ENCODE results near the gene HOXA4.

The HOXA4 gene

DNA sequence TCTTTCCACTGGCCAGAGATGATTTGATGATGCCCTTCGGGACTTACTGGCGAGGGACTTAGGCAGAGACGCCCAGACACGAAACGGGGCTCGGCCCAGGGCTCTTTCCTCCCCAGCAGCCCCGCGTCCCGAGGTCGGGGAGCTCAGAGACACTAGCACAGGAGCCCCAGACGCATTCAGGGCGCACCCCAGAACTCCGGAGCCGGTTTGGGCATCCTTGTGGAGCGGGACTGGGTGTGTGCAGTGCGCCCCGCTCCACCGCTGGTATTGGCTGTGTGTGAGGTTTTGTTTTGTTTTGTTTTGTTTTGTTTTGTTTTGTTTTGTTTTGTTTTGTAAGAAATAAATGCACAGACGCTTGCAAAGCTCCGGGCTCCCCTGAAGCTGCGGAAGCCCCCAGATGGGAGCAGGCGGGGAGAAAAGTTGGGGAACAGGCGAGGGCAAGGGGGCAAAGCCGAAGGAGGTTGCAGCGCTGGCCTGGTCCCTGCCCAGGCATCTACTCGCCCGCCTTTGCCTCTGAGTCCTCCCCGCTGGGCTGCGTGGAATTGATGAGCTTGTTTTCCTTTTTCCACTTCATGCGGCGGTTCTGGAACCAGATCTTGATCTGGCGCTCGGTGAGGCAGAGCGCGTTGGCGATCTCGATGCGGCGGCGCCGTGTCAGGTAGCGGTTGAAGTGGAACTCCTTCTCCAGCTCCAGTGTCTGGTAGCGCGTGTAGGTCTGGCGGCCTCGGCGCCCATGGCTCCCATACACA lies 14.8 kb upstream of the HOXA4 start:
- DNase-seq, result no peak

DNA sequence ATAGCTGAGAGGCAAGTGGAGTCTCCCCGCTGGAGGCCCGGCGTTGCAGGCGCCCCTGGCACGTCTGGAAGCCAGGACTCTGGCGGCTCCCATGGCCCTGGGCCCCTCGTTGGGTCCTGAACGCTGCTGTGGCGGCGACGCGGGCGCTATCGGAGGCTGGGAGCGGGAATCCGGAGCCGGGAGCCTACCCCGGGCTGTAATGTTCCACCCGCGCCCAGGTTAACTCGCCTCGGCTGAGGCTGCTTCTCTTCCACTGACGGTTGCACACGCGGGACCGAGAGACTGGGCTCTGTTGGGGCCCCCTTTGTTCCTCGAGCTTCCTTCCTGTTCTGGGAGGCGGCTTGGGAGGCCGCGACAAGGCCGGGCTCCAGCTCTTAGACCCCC lies 14.2 kb upstream of the HOXA4 start:
- no peak for DNase-seq

DNA sequence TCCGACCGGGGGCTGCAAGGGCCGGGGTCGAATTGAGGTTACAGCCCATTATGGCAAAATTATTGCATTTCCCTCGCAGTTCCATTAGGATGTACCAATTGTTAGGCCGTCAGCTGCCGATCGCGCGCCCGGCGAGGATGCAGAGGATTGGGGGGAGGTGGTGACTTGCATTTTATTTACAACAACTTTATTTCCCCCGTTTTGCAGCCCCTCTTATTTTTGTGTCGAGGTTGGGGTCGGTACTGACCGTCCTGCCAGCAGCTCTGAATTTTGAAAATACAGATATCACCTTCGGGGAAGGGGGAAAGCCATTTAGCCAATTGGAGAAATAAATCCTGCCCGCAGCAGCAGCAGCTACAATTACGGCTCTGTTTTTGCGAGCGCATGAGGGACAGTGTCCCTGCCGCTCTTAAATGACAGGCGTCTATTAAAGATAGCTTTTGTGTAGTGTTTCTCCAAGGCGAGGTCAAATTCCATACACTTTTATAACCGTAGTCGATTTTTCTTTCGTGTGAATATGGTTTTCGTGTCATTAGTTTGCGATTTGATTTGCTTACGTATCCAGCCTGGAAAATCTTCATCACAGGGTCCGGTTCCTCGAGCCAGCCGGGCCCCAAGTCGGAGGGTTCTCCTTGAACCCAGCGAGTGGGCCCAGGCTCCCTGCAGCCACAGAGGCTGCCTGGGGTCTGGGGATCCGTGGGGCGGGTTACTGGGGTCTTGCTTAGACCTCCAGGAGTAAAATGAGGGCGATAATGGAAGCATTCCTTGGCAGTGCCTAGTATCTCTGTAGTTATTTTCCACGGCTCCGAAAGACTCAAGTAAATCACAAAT lies 13.6 kb upstream of the HOXA4 start:
- no peak for DNase-seq

DNA sequence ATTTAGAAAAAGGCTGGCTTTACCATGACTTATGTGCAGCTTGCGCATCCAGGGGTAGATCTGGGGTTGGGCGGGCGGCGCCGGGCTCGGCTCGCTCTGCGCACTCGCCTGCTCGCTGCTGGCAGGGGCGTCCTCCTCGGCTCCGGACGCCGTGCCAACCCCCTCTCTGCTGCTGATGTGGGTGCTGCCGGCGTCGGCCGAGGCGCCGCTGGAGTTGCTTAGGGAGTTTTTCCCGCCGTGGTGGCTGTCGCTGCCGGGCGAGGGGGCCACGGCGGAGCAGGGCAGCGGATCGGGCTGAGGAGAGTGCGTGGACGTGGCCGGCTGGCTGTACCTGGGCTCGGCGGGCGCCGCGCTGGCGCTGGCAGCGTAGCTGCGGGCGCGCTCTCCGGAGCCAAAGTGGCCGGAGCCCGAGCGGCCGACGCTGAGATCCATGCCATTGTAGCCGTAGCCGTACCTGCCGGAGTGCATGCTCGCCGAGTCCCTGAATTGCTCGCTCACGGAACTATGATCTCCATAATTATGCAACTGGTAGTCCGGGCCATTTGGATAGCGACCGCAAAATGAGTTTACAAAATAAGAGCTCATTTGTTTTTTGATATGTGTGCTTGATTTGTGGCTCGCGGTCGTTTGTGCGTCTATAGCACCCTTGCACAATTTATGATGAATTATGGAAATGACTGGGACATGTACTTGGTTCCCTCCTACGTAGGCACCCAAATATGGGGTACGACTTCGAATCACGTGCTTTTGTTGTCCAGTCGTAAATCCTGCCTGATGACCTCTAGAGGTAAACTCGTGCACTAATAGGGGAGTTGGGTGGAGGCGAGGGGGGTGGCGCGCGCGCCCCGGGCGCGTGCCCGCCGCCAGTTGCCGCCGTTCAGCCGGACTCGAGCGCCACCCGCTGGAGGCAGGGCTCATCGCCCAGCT lies 12.7 kb upstream of the HOXA4 start, which contains the start of gene HOXA5:
Gene HOXA5 (minus strand): TSS at position 659 of the 927 bp plus-strand sequence. CDS start 74 bp downstream, at position 585.
- DNase-seq, result no peak

DNA sequence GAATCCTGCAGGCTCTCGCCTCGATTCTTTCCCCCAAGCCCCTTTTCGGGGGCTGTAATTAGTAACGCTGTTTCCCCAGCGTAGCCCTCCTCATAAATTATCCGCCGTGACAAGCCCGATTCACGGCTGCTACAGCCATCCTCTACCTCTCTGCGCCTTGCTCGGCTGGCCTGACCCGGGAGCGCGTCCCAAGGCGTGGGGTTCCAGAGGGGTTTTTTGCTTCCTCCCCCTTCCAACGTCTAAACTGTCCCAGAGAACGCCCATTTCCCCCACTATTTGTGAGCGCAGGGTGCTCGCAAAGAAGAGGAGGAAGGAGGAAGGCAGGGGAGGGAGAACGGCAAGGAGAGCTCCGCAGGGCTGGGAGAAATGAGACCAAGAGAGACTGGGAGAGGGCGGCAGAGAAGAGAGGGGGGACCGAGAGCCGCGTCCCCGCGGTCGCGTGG lies 12.0 kb upstream of the HOXA4 start:
- DNase-seq, result no peak

DNA sequence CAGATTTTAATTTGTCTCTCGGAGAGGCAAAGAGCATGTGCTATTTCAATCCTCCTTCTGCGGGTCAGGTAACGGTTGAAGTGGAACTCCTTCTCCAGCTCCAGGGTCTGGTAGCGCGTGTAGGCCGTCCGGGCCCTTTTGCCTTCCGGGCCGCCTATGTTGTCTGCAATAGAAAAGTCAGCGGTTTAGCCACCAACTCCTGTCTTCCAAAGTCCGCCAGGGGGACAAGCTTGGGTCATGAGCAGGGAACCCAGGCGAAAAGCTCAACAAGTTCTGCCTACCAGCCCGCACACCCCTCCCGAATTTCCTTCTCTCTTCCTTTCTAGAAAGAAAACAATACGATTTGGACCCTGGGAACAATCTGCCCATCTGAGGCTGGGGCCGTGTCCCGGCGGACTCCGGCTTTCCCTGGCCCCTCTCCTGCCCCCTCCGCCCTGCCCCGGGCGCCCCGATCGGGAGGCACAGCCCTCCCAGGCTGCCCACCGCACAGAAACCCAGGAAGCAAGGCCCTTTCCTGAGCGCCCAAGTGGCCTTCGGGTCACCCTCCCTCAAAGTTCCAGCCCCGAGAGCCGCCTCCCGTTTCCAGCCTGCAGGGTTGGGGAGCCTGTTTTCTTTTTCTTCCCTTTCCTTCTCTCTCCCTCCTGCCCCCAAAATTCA lies 11.5 kb upstream of the HOXA4 start:
- DNase-seq, result no peak

DNA sequence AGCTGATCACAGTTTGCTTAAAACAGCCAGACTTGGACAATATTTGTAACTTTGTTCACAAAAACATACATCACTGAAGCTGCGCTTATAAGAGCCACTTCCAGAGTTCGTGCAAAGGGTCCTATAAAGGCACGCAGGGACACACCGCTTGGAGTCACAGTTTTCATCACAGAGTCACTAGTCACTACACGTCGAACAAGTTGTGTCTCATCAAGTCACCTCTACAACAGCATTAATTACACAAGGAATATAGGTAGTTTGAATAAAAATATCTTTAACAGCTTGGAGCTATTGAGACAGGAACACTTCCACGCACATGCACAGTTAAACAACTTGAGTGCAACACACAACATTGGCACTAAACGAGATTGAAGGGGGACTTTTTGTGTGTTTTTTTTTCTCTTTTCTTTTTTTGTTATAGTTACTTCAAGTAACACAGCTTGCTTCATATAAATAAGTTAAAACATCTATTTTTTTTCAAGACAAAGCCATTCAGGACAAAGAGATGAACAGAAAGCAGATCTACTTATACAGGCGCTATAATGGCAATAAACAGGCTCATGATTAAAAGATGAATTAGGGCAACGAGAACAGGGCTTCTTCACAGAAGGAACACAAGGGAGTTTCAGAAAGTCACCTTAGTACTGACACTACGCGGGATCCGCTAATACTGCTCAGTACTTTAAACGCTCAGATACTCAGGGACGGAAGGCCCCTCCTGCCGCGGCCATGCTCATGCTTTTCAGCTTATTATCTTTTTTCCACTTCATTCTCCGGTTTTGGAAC lies 10.8 kb upstream of the HOXA4 start:
- no peak for DNase-seq

DNA sequence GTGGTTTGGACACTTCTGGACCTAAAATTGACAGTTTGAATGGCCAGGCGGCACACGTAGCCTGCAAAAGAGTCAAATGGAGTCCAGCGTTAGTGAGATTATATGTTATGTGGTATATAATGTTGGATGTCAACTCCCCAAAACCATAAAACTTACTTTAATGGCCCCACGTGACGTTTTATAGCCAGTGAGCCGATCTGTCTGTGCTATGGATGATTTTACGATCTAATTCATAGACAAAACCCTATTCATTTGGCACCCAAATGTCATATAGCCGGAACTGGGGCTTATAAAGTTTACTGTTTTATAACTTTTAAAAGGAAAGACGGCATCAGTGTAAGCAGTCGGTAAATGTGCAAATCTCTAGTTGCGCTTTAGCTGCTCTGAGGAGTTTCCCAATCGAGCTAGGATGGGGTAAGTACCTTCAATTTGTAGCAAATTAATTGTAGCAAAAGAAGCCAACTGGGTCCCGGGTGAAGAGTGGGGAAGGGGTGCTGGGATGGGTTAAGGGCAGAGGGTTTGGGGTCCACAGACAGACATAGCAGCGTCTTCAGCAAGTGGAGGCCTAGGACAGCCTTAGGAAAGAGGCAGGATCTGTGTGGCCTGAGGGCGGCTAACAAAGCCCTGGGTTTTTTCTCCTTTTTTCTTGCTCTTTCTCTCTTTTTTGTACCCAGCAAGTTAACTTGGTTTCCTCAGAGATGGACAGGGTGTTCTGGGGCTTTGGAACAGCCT lies 9.7 kb upstream of the HOXA4 start:
- no peak for DNase-seq

DNA sequence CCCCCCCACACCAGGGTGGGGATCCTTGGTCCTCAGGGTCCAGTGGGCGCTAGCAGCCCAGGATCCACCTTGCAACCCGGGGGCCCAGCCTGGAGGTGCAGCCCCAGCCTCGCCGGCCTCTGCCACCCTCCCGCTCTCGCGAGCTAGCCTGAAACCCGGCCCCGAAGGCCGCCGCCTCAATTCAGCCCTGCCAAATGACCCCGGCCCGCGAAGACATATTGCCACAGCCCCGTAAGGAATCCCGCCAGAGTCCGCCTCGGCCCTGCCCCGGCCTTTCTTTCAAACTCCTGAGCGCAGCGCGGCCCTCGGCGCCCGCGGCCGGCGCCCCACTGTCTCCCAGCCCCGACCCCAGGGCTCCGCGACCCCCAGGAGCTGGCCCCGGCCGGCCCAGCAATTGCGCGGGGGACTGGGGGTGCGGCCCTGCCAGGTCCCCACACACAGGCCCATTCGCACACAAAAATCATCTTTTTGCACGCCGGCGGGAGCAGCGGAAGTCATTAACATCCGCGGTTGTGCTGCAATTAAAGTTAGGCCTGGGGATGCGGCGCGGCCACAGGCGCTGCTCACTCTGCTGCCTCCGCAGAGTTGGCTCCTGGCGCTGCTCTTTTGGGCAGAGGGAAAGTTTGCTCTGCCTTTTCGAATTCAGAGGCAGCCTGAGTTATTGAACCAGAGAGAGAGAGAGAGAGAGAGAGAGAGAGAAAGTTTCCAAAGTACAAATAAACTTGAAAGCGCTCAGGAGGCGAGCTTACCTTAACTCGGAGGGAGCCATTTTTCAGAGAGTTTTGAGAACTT lies 9.0 kb upstream of the HOXA4 start:
- no peak for DNase-seq

DNA sequence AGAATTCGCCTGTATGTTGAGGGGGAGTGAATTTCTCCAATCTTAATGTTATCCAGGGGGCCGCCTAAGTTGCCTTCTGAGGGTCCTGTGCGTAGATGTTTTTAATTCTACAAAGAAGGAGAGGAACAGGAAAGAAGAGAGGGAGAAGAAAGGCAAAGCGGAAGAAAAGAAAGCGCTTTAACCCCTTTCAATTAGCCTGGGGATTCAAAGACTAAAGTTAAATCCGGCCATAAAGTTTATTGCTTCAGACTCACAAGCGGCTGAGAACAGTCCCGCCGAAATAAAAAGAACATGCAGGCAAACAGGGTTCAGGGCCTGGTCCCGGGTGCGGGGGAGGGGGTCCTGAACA lies 8.4 kb upstream of the HOXA4 start:
- no peak for DNase-seq

DNA sequence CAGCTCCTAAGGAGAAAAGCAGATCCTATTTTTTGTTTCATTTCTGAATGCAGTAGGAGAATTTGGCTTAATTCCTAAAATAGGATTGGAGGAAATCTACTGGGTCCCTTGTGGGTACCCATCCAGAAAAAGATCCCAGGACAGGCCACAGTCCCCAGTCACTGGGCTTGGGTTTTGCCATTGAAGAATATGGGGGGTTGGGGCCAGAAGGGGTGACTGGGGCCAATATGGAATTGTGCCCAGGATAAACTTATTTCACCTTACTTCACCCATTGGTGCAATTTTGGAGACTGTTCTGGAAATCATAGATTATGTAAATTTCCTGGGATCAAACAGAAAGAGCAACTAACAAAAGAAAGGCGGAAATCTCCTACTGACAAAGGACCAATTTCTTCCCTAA lies 7.9 kb upstream of the HOXA4 start:
- DNase-seq, result no peak

DNA sequence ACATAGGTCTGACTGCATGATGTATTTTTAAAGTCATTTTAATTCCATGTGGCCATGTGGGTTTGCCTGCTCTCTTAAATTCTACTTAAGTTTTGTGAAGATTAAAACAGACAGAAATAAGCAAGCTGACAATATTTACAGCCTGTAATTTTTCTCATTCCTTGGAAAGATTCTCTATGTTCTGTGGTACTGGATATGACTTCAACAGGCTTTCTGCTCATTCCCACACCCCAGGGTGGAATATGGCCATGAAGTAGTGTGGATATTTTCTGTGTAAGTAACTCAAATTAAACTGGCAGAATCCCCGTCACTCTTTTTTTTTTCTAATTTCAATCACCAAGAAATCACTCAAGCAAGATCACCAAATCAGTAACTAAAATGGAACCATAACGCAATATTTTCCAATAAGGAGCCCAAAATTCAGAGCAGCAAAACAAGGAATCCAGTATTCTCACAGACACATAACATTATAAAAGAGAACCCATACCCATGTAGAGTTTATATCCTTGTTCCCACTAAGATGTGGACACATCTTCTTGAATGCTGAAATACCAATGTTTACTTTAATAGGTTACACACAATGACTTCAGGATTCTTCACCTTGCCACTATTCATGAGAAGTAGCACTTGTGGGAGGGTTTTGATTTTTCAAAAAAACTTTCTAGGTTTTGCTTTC lies 7.2 kb upstream of the HOXA4 start:
- no peak for DNase-seq

DNA sequence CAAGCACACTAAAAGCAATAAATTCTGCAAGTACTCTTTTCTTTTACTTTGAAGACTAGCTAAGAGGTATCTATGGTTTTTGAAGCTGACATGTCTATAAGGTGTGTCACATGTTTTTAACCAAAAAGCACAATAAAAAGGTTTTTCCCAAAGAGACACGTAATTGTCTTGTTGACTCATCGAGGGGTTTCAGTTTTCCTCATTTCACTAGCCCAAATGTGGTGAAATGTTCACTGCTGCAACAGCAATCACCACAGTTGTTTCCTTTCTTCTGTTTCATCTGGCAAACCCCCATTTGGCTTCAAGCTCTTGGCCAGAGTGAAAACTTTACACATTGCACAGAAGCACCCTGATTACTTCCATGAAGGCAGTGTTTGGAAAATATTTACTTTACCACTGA lies 3.8 kb upstream of the HOXA4 start:
- DNase-seq, result no peak

DNA sequence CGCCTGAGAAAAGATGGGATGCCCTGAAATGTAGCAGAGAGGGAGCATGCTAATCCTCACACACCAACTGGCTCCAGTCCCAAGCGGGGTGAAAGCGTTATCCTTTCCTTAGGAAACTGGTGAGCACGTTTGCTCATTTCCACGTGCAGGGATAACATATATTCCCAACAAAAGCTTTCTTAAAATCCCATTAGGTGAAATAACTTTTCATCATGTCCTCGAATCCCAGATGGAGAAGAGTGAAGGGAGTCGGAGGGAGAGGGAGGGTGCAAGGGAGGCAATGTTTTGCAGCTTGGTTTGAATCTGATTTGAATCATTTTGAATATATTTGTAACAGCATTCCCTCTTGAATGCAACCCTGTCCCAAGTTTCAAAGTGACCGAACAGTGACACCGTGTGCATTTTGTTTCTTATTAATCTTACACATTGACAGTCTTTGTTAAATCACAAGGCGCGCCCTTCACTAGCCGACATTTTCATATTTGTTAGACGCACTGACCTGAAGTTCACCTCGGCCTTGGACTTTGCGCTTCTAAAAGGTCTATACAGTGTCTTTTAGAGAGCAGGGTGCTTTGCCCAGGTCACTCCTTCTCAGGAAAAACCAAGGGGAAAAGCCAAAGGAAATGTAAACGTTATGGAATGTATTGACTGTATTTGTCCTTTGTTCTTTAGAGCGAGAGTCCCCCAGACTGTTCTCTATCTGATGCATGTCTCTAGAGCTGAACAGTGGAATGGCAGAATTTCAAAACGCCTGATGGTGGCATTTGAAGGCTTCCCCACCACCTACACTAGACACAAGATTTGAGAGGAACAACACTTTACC lies 3.1 kb upstream of the HOXA4 start:
- no peak for DNase-seq

DNA sequence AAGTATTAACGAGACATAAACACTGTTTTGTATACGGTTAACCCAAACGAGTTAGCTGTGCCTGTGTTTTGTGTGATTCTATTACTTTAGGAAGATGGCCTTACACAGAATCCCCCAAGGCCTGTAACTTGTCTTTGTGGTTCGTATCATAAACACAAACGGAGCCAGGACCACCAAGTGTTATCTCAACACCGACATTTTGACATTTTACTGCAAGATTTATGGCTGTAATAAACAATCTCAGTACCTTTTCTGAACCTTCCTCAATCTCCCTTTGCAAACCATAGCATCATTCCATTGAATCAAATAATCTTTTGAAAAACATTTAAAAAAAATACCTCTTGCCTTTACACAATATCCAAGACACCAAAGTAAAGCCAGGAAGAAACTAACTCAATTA lies 2.4 kb upstream of the HOXA4 start:
- no peak for DNase-seq

DNA sequence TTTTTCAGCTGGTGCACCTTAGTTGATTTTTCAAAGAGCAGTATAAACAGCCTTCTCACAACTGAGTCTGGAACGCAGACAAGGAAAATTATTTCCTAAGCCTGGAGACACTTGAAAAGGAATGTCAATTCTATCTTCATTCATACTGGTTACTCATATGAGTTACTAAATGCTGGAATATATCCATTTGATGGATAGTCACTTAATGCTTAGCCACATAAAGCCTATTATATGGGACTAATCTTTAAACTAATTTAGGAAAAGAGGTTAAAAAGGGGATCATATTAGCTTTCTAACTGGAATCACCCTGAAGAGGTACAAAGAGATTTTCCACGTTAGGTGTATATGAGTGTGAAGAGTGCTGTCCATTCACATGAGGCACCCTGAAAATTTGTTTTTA lies 1.7 kb upstream of the HOXA4 start:
- DNase-seq, result no peak

DNA sequence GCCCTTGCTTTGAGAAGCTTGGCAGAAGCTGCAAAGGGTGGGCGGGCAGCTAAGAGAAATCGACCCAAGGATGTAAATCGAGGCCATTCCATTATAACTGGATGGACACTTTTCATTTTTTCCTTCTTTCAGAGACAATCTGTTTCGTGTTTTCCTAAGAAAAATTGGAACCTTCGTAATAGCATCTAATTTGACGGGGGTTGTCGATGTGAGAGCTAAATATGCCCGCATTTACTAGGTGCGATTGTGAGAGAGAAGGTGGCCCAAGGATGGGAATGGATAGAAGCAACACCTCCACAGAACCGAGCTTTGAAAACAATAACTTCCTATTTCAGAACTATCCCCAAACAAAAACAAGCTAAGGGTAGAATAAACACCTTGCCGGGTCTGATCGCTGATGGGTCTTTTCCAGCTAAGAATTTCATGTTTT lies 848 bp upstream of the HOXA4 start:
- DNase-seq, result no peak

DNA sequence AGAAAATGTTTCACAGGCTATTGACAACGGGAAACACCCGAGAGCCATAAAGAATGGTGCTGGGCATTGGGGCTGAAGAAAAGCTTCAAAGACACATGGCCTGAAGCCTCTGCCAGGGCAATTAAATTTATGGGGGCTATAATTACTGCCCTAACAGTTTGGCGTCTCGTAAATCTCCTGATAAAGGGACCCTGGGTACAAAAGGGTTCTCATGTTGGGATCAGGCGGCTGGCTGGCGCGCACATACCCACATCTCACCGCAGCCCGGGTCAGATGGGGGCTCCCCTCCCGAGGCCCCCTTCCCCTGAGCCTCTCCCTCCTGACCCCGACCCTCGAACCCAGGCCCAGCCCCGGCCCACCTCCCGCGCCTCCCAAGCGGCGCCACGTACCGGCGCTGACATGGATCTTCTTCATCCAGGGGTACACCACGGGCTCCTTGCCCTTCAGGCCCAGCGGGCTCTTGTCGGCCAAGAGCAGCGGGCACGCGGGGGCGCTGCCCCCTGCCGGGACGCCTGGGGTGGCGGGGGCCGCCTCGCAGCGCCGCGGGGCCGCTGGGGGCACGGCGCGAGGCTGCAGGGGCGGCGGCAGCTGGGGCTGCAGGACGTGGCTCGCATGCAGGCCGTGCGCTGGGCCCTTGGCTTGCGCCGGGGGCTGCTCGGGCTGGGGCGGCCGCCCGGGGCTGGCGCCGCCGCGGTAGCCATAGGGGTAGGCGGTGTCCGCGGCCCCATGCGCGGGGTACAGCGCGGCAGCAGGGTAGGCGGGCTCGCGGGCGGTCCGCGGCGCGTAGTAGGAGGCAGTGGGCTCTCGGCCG lies 623 bp downstream of the HOXA4 start:
- no peak for DNase-seq
